CD4-positive, alpha-beta T cell (primary cell): ENCODE results near the gene MYO5C. TPM values are rescaled to one million over a fixed set of nuclear protein-coding genes. Genes with fewer than 3 reads are reported as not detected.

ENCODE experiments used
- ATAC-seq: fragments of 200-7000 bp; cut with Tn5 transposase; one replicate; pipeline ENCODE4 v1.10.0; 2022; ENCODE audit warnings: mild to moderate bottlenecking; ENCODE audit not compliant: poor library complexity
- CTCF ChIA-PET: fragments of 350-600 bp; sonication (Branson Sonifier 250); formaldehyde crosslinking; loops from one replicate; lab custom pipeline; 2021; ENCODE audit warnings: antibody characterized with exemption, inconsistent platforms; lab: Charles Lee
- POLR2A ChIA-PET: fragments of 350-600 bp; sonication (Branson Sonifier 250); formaldehyde crosslinking; loops from one replicate; lab custom pipeline; 2021; ENCODE audit warnings: antibody characterized with exemption, inconsistent platforms; lab: Charles Lee
- DNase-seq, 14 experiments: peaks; one replicate each; pipeline ENCODE4 v3.0.0-alpha.2; 2013 to 2020; ENCODE audit warnings: mixed read lengths in 2 of 14
- H3K27ac ChIP-seq, 2 donors: one replicate each; pipeline versions ENCODE4 v1.5.1 to v1.7.0; 2013; ENCODE audit warnings: low read length in 2 of 2, low read depth in 1 of 2, mild to moderate bottlenecking in 1 of 2
- H3K27me3 ChIP-seq, 2 experiments: 1 replicate in 1 of 2; 2 replicates in 1 of 2; pipeline versions ENCODE4 v1.6.1 to v1.7.0; 2013; ENCODE audit warnings: low read length in 2 of 2, control low read depth in 1 of 2, mild to moderate bottlenecking in 1 of 2, moderate library complexity in 1 of 2; ENCODE audit not compliant: insufficient read depth in 2 of 2, control insufficient read depth in 1 of 2
- H3K36me3 ChIP-seq: one replicate; pipeline ENCODE4 v1.6.1; 2013; ENCODE audit warnings: low read length, control low read depth; ENCODE audit not compliant: insufficient read depth
- H3K4me1 ChIP-seq: one replicate; pipeline ENCODE4 v1.6.1; 2013; ENCODE audit warnings: low read length, control low read depth; ENCODE audit not compliant: insufficient read depth
- H3K4me3 ChIP-seq: one replicate; pipeline ENCODE4 v1.5.1; 2013; ENCODE audit warnings: mild to moderate bottlenecking, low read length, moderate library complexity
- H3K9me3 ChIP-seq, 2 experiments: 1 replicate in 1 of 2; 2 replicates in 1 of 2; pipeline versions ENCODE4 v1.6.1 to v1.7.0; 2013; ENCODE audit warnings: low read length in 2 of 2, mild to moderate bottlenecking in 2 of 2, control low read depth in 1 of 2, moderate library complexity in 1 of 2; ENCODE audit not compliant: control insufficient read depth in 1 of 2, insufficient read depth in 1 of 2
- H3K27ac Mint-ChIP-seq: one replicate; pipeline ENCODE4 v1.8.0; 2020; ENCODE audit warnings: mixed read lengths
- H3K27me3 Mint-ChIP-seq: one replicate; pipeline ENCODE4 v1.8.0; 2021; ENCODE audit warnings: mixed read lengths
- H3K36me3 Mint-ChIP-seq: one replicate; pipeline ENCODE4 v1.8.0; 2021; ENCODE audit warnings: low read depth, mixed read lengths
- H3K4me1 Mint-ChIP-seq: one replicate; pipeline ENCODE4 v1.8.0; 2021; ENCODE audit warnings: low read depth, mixed read lengths
- H3K4me3 Mint-ChIP-seq: one replicate; pipeline ENCODE4 v1.8.0; 2020; ENCODE audit warnings: mild to moderate bottlenecking, mixed read lengths
- H3K9me3 Mint-ChIP-seq: one replicate; pipeline ENCODE4 v1.8.0; 2020; ENCODE audit warnings: mixed read lengths
- intact Hi-C, 2 experiments: fragments of 100-400 bp; cut with DNase I in 1 of 2; cut with micrococcal nuclease in 1 of 2; formaldehyde crosslinking; loops; one replicate each; pipeline versions ENCODE4 v1.15.1 to v1.9.0; 2023 to 2025; cut with DNase I, micrococcal nuclease
- microRNA-seq: library from miRNA; unstranded; fragments of <30 nt; microRNA quantifications from one replicate; pipeline ENCODE4 v1.2.0, GENCODE V29; 2021; ENCODE audit warnings: borderline microRNAs expressed, borderline replicate concordance
- total RNA-seq, 174 experiments: library from RNA in 2 of 174; stranded (reverse) in 2 of 174; gene quantifications; one replicate each; pipeline ENCODE4 v1.2.3 and lab custom pipeline; 2021 to 2026
- TF ChIP-seq, protein P1 (sequence below): fragments of 200-600 bp; IDR thresholded peaks from one replicate; pipeline ENCODE4 v1.8.0; 2022; ENCODE audit warnings: antibody characterized with exemption, mild to moderate bottlenecking

The MYO5C gene
- total RNA-seq, 2 experiments from 2014 or later: 0.53 to 0.93 TPM

DNA sequence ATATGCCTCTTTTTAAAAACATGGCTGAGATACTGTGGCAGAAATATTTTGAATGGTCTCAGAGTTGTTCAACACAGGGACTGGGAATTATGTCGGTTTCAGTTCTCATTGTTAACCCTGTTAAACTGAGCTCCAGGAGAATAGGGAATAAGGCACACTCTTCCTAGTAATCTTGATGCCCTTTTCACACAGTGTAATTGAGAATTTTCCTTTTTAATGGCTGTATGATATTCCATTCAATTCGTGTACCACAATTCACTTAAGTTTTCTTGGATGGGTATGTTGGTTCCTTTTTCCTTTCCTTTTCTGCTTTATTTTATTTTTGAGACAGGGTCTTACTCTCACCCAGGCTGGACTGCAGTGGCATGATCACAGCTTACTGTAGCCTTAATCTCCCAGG, 149.3 kb downstream of the MYO5C start:
- no peaks in the 10 kb centered on the region for H3K27me3 ChIP-seq
- ATAC-seq (no peak), DNase-seq (no peak)
- no peak overlapping the region for H3K27ac ChIP-seq
- Mint-ChIP-seq H3K4me1 (no peaks in the 10 kb centered on the region), H3K9me3 (no peaks in the 10 kb centered on the region), H3K27me3 (no peaks in the 10 kb centered on the region), H3K36me3 (peaks cover 90% of the 10 kb centered on the region), H3K4me3 (no peak overlapping the region), H3K27ac (no peak overlapping the region)
- no peaks in the 10 kb centered on the region for H3K4me1 ChIP-seq
- H3K9me3 ChIP-seq: no peaks in the 10 kb centered on the region
- H3K4me3 ChIP-seq: no peak overlapping the region
- CTCF ChIA-PET: interaction anchor here (1.7 kb wide), 1 partner anchor 81 kb away, joined by 4 read pairs; no protein-coding TSS in a partner anchor
- TF ChIP-seq, protein P1, sequence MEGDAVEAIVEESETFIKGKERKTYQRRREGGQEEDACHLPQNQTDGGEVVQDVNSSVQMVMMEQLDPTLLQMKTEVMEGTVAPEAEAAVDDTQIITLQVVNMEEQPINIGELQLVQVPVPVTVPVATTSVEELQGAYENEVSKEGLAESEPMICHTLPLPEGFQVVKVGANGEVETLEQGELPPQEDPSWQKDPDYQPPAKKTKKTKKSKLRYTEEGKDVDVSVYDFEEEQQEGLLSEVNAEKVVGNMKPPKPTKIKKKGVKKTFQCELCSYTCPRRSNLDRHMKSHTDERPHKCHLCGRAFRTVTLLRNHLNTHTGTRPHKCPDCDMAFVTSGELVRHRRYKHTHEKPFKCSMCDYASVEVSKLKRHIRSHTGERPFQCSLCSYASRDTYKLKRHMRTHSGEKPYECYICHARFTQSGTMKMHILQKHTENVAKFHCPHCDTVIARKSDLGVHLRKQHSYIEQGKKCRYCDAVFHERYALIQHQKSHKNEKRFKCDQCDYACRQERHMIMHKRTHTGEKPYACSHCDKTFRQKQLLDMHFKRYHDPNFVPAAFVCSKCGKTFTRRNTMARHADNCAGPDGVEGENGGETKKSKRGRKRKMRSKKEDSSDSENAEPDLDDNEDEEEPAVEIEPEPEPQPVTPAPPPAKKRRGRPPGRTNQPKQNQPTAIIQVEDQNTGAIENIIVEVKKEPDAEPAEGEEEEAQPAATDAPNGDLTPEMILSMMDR: no peak
- intact Hi-C loops: no loop called here
- POLR2A ChIA-PET: no interaction called here
- peaks cover 65% of the 10 kb centered on the region for H3K36me3 ChIP-seq

DNA sequence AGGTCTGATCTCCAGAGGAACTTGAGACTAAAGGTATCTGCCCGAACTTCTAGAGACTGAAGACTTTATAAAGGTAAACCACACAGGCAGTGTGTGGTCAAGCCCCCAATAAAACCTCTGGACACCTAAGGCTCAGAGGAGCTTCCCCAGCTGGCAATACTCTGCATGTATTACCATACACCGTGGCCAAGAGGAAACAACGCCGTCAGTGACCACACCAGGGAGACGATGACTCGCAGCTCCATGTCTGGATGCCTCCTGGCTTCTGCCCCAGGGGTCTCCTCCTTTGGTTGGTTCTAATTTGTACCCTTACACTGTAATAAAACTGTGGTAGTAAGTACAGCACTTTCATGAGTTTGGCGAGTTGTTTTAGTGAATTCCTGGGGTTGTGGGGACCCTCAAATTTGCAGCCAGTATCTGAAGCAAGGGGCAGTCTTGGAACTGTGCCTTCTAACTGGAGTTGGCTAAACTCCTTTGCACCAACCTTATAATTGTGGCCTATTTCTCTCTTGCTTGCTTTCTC, 150.9 kb downstream of the MYO5C start:
- Histone ChIP-seq H3K9me3 (no peaks in the 10 kb centered on the region), H3K4me3 (no peak overlapping the region), H3K27ac (no peak overlapping the region), H3K36me3 (peaks cover 59% of the 10 kb centered on the region), H3K27me3 (no peaks in the 10 kb centered on the region), H3K4me1 (peaks cover under 1% of the 10 kb centered on the region)
- ChIA-PET POLR2A (no interaction called here), CTCF (interaction anchor here (1.2 kb wide), 1 partner anchor 22 kb away, joined by 3 read pairs; no protein-coding TSS in a partner anchor)
- intact Hi-C loops: loop anchor here in 1 of 2 experiments (5.0 kb wide), 1 partner anchor 38 kb away; no protein-coding TSS in a partner anchor
- Mint-ChIP-seq H3K4me3 (no peak overlapping the region), H3K36me3 (peaks cover 90% of the 10 kb centered on the region), H3K4me1 (peaks cover 4% of the 10 kb centered on the region), H3K27ac (no peak overlapping the region), H3K27me3 (no peaks in the 10 kb centered on the region), H3K9me3 (no peaks in the 10 kb centered on the region)
- DNase-seq (no peak), ATAC-seq (no peak)
- TF ChIP-seq, protein P1: no peak

DNA sequence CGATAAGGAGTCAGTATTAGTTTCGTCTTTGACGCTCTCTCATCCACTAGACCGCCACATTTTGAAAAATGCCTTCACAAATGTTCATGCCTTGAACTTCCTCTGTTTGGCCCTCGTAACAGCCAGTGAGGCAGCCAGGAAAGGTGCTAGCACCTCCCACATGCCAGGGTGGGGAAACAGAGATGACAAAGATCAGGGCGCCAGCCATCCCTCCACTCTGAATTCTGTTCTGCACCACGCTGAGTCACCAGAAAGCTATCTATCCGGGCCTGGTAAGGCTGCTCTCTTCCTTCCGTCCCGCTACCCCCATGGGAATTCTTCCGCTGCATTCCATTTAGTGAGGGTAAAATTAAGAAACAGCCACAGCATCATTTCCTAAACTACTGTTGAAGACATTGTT, 151.7 kb downstream of the MYO5C start:
- no peak overlapping the region for H3K4me3 Mint-ChIP-seq
- no peak overlapping the region for H3K27ac Mint-ChIP-seq
- Histone ChIP-seq H3K27ac (no peak overlapping the region), H3K9me3 (no peaks in the 10 kb centered on the region), H3K27me3 (no peaks in the 10 kb centered on the region), H3K36me3 (peaks cover 50% of the 10 kb centered on the region), H3K4me1 (peaks cover 2% of the 10 kb centered on the region), H3K4me3 (no peak overlapping the region)
- CTCF ChIA-PET: interaction anchor here (1.2 kb wide), 1 partner anchor 21 kb away, joined by 3 read pairs; no protein-coding TSS in a partner anchor
- POLR2A ChIA-PET: no interaction called here
- H3K36me3 Mint-ChIP-seq: peaks cover 90% of the 10 kb centered on the region
- H3K4me1 Mint-ChIP-seq: peaks cover 6% of the 10 kb centered on the region
- intact Hi-C loops: loop anchor here in 1 of 2 experiments (5.0 kb wide), 1 partner anchor 38 kb away; no protein-coding TSS in a partner anchor
- DNase-seq: no peak
- no peak for ATAC-seq
- no peaks in the 10 kb centered on the region for H3K9me3 Mint-ChIP-seq
- TF ChIP-seq, protein P1: no peak
- H3K27me3 Mint-ChIP-seq: no peaks in the 10 kb centered on the region

Small RNAs within 50 kb of the gene (microRNA-seq; reads per million reads assigned to microRNA genes)
- gene MIR1266: not detected

Other genes with a start within 250 kb of the MYO5C start
- gene BCL2L10, start 183.0 kb downstream of the MYO5C start, total RNA-seq: under 1 TPM; 0.20 to 0.55 TPM
- gene GNB5, start 104.4 kb downstream of the MYO5C start, total RNA-seq: 10 to 100 TPM; 79.6 to 80.3 TPM
- 10 to 100 TPM; 25.5 TPM for gene MYO5A, start 233.1 kb upstream of the MYO5C start, total RNA-seq